NCI-H345 treated with DMSO at 0.1 percent for 48 hours (cell line): ENCODE measurements around the gene PALLD.
A peak's percentile ranks its signal among the peaks of the same experiment; 100 is the strongest.

Source experiments
- DNase-seq: peaks from one replicate; lab custom pipeline; 2025; ENCODE audit not compliant: unreplicated experiment; lab: John Stamatoyannopoulos, UW

PALLD gene

GRCh38 chr4:168618577-168619265 lies 121.9 kb downstream of the PALLD start:
- no peak for DNase-seq

- no peak for DNase-seq
Observed at GRCh38 chr4:168619266-168619631, 122.4 kb downstream of the PALLD start.

- no peak for DNase-seq
Observed at GRCh38 chr4:168621806-168622589, 125.1 kb downstream of the PALLD start.

GRCh38 chr4:168622600-168622999 lies 125.7 kb downstream of the PALLD start:
- DNase-seq = no peak

- DNase-seq = no peak
Observed at GRCh38 chr4:168623011-168623410, 126.2 kb downstream of the PALLD start.

- no peak for DNase-seq
Observed at GRCh38 chr4:168623484-168623883, 126.6 kb downstream of the PALLD start.

GRCh38 chr4:168628251-168628650 lies 131.4 kb downstream of the PALLD start:
- no peak for DNase-seq

GRCh38 chr4:168629566-168629965 lies 132.7 kb downstream of the PALLD start:
- DNase-seq = no peak

GRCh38 chr4:168630445-168631187 lies 133.8 kb downstream of the PALLD start:
- DNase-seq = no peak

- peak; percentile 20 for DNase-seq
Observed at GRCh38 chr4:168631241-168632162, 134.7 kb downstream of the PALLD start.

GRCh38 chr4:168632301-168632725 lies 135.5 kb downstream of the PALLD start:
- DNase-seq = no peak

- no peak for DNase-seq
Observed at GRCh38 chr4:168633064-168633463, 136.2 kb downstream of the PALLD start.

- DNase-seq = no peak
Observed at GRCh38 chr4:168633496-168633895, 136.6 kb downstream of the PALLD start.

- DNase-seq = no peak
Observed at GRCh38 chr4:168634276-168634802, 137.5 kb downstream of the PALLD start.

GRCh38 chr4:168636040-168636439 lies 139.2 kb downstream of the PALLD start:
- DNase-seq = no peak

GRCh38 chr4:168636506-168637196 lies 139.8 kb downstream of the PALLD start:
- DNase-seq = no peak

- no peak for DNase-seq
Observed at GRCh38 chr4:168637872-168638756, 141.3 kb downstream of the PALLD start.

GRCh38 chr4:168639914-168640313 lies 143.1 kb downstream of the PALLD start:
- no peak for DNase-seq

- no peak for DNase-seq
Observed at GRCh38 chr4:168641811-168642140, 144.9 kb downstream of the PALLD start.
